Keratinocyte (primary cell): ENCODE results near the gene WT1. TPM values are rescaled to one million over a fixed set of nuclear protein-coding genes. Genes with fewer than 3 reads are reported as not detected.

Experiments used
- DNase-seq: peaks from one replicate; pipeline ENCODE4 v3.0.0-alpha.2; 2011; ENCODE audit warnings: low read depth, missing footprints, low spot score
- FAIRE-seq: peaks from 2 replicates; lab custom pipeline; 2011; peaks lifted over from hg19 to GRCh38; lab: Jason Lieb, UNC
- H2AFZ ChIP-seq: 2 replicates; pipeline ENCODE4 v1.6.0; 2012; ENCODE audit warnings: low read length, control low read depth, inconsistent platforms; ENCODE audit not compliant: control insufficient read depth
- H3K27ac ChIP-seq: 2 replicates; pipeline ENCODE4 v1.5.1; 2011; ENCODE audit warnings: low read length; ENCODE audit not compliant: control insufficient read depth, insufficient read depth
- H3K27me3 ChIP-seq: 3 replicates; pipeline ENCODE4 v1.6.0; 2011; ENCODE audit warnings: low read length; ENCODE audit not compliant: control insufficient read depth, insufficient read depth; ENCODE audit errors: extremely low read depth
- H3K36me3 ChIP-seq, 2 experiments: 2 replicates in 1 of 2; 3 replicates in 1 of 2; pipeline ENCODE4 v1.5.1; 2011; ENCODE audit warnings: low read length in 2 of 2, mild to moderate bottlenecking in 1 of 2; ENCODE audit not compliant: control insufficient read depth in 2 of 2, insufficient read depth in 2 of 2; ENCODE audit errors: extremely low read depth in 1 of 2
- H3K4me1 ChIP-seq: 3 replicates; pipeline ENCODE4 v1.5.1; 2011; ENCODE audit warnings: low read length; ENCODE audit not compliant: control insufficient read depth, insufficient read depth; ENCODE audit errors: extremely low read depth
- H3K4me2 ChIP-seq: 3 replicates; pipeline ENCODE4 v1.6.0; 2011; ENCODE audit warnings: low read depth, low read length; ENCODE audit not compliant: control insufficient read depth, insufficient read depth; ENCODE audit errors: extremely low read depth
- H3K4me3 ChIP-seq, 3 experiments: fragments of 200-600 bp in 1 of 3; sonication (generic) in 1 of 3; 2 replicates in 2 of 3; 3 replicates in 1 of 3; pipeline ENCODE4 v1.5.1; 2011 to 2016; ENCODE audit warnings: low read length in 3 of 3, mild to moderate bottlenecking in 3 of 3, control low read depth in 2 of 3, inconsistent platforms in 1 of 3, low read depth in 1 of 3, mixed read lengths in 1 of 3, mixed run types in 1 of 3, moderate library complexity in 1 of 3; ENCODE audit not compliant: control insufficient read depth in 2 of 3, insufficient read depth in 2 of 3; ENCODE audit errors: extremely low read depth in 1 of 3
- H3K79me2 ChIP-seq: 2 replicates; pipeline ENCODE4 v1.6.0; 2012; ENCODE audit warnings: low read length; ENCODE audit not compliant: control insufficient read depth, insufficient read depth
- H3K9ac ChIP-seq: 3 replicates; pipeline ENCODE4 v1.6.0; 2011; ENCODE audit warnings: low read length; ENCODE audit not compliant: control insufficient read depth, insufficient read depth; ENCODE audit errors: extremely low read depth
- H3K9me1 ChIP-seq: 3 replicates; pipeline ENCODE4 v1.6.0; 2011; ENCODE audit warnings: low read length; ENCODE audit not compliant: control insufficient read depth, insufficient read depth; ENCODE audit errors: extremely low read depth
- H3K9me3 ChIP-seq: 2 replicates; pipeline ENCODE4 v1.5.1; 2012; ENCODE audit warnings: low read depth, low read length; ENCODE audit not compliant: control insufficient read depth
- H4K20me1 ChIP-seq: 3 replicates; pipeline ENCODE4 v1.6.0; 2011; ENCODE audit warnings: low read length; ENCODE audit not compliant: control insufficient read depth, insufficient read depth; ENCODE audit errors: extremely low read depth
- EZH2 ChIP-seq: IDR thresholded peaks from one replicate; pipeline ENCODE4 v1.6.1; 2012; ENCODE audit warnings: inconsistent platforms, mild to moderate bottlenecking, low read length, moderate library complexity
- dilution Hi-C: fragments of 300-500 bp; cut with MboI; formaldehyde crosslinking; loops from one replicate; pipeline ENCODE4 v1.7.0; 2020; ENCODE audit warnings: low sequenced_read_pairs; ENCODE audit not compliant: extremely low pct_ligation_motif_present
- polyA plus RNA-seq, 5 experiments: library from polyadenylated mRNA; depleted of rRNA in 3 of 5; stranded (reverse) in 3 of 5; stranded (forward) in 1 of 5; unstranded in 1 of 5; fragments of >200 nt; gene quantifications; 1 replicate in 1 of 5; 2 replicates in 3 of 5; 3 replicates in 1 of 5; pipeline versions ENCODE4 v1.2.1 to v1.2.3, GENCODE V29; 2011 to 2012; ENCODE audit warnings: missing spikeins in 2 of 5, low read depth in 1 of 5, low replicate concordance in 1 of 5
- TF ChIP-seq, protein P1 (sequence below), 3 experiments: IDR thresholded peaks in 1 of 3; conservative IDR thresholded peaks in 1 of 3; optimal IDR thresholded peaks in 1 of 3; 2 replicates in 2 of 3; 3 replicates in 1 of 3; pipeline versions ENCODE3 to v1.5.1; 2011; ENCODE audit warnings: low read length in 3 of 3, mild to moderate bottlenecking in 3 of 3, moderate library complexity in 2 of 3, control low read depth in 1 of 3, inconsistent platforms in 1 of 3; ENCODE audit not compliant: insufficient read depth in 2 of 3; ENCODE audit errors: extremely low read depth in 1 of 3

The WT1 gene
- polyA plus RNA-seq, 1 donor (not counting 4 experiments of a cell fraction or from before 2014, with no cell fraction given) = not detected

DNA sequence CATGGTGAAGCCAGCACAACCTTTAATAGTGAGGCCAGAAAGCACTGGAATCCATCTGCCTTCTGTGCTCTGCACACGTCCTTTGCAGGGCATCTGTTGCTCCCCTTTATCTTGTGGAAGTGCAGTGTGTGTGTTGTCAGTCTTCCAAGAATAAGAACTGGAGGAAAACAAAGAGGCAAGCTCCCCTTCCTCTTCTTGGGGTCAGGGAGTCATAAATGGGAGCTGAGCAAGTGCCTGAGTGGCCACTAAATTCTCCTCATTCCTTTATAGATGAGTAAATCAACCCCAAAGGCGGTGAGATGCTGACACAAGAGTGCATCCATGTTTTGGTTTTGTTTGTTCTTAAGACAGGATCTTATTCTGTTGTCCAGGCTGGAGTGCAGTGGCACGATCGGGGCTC lies 38.3 kb downstream of the WT1 start:
- dilution Hi-C loops = no loop called here
- no peak overlapping the region for H2AFZ ChIP-seq

GRCh38 chr11:32396331-32396730 lies 39.0 kb downstream of the WT1 start:
- no peaks in the 10 kb centered on the region for H4K20me1 ChIP-seq
- no peak overlapping the region for H2AFZ ChIP-seq
- H3K4me3 ChIP-seq = no peak overlapping the region
- H3K9me3 ChIP-seq = peaks cover 1% of the 10 kb centered on the region
- TF ChIP-seq EZH2 = no peak
- TF ChIP-seq, protein P1, sequence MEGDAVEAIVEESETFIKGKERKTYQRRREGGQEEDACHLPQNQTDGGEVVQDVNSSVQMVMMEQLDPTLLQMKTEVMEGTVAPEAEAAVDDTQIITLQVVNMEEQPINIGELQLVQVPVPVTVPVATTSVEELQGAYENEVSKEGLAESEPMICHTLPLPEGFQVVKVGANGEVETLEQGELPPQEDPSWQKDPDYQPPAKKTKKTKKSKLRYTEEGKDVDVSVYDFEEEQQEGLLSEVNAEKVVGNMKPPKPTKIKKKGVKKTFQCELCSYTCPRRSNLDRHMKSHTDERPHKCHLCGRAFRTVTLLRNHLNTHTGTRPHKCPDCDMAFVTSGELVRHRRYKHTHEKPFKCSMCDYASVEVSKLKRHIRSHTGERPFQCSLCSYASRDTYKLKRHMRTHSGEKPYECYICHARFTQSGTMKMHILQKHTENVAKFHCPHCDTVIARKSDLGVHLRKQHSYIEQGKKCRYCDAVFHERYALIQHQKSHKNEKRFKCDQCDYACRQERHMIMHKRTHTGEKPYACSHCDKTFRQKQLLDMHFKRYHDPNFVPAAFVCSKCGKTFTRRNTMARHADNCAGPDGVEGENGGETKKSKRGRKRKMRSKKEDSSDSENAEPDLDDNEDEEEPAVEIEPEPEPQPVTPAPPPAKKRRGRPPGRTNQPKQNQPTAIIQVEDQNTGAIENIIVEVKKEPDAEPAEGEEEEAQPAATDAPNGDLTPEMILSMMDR (optimal IDR thresholded peaks at IDR 0.05 in 1 of 3, IDR thresholded peaks at IDR 0.05 in 1 of 3, conservative IDR thresholded peaks at IDR 0.05 in 1 of 3; ENCODE audit: extremely low read depth in 1 of 3, insufficient read depth in 2 of 3, low read length in 3 of 3) = no peak
- no peak for DNase-seq
- no peaks in the 10 kb centered on the region for H3K79me2 ChIP-seq
- H3K27me3 ChIP-seq = peaks cover 16% of the 10 kb centered on the region
- H3K9me1 ChIP-seq = no peaks in the 10 kb centered on the region
- no peak overlapping the region for H3K9ac ChIP-seq
- no peak overlapping the region for H3K27ac ChIP-seq
- no peaks in the 10 kb centered on the region for H3K36me3 ChIP-seq
- H3K4me1 ChIP-seq = no peaks in the 10 kb centered on the region
- H3K4me2 ChIP-seq = no peak overlapping the region
- dilution Hi-C loops = no loop called here
- FAIRE-seq = no peak

More for the DNA sequence above, 38.3 kb downstream of the WT1 start:
- H3K9me3 ChIP-seq = peaks cover 1% of the 10 kb centered on the region
- H3K4me1 ChIP-seq = no peaks in the 10 kb centered on the region
- no peaks in the 10 kb centered on the region for H3K79me2 ChIP-seq
- TF ChIP-seq, protein P1 (optimal IDR thresholded peaks at IDR 0.05 in 1 of 3, IDR thresholded peaks at IDR 0.05 in 1 of 3, conservative IDR thresholded peaks at IDR 0.05 in 1 of 3; ENCODE audit: extremely low read depth in 1 of 3, insufficient read depth in 2 of 3, low read length in 3 of 3) = no peak
- FAIRE-seq (no peak), DNase-seq (no peak)
- H3K27me3 ChIP-seq = peaks cover 16% of the 10 kb centered on the region
- H3K4me3 ChIP-seq = no peak overlapping the region
- H3K27ac ChIP-seq = no peak overlapping the region
- no peak overlapping the region for H3K9ac ChIP-seq
- H3K9me1 ChIP-seq = no peaks in the 10 kb centered on the region
- no peaks in the 10 kb centered on the region for H4K20me1 ChIP-seq
- H3K36me3 ChIP-seq = no peaks in the 10 kb centered on the region
- H3K4me2 ChIP-seq = no peak overlapping the region
